HepG2 (cell line): ENCODE data around the gene CAVIN1. TPM values are rescaled to one million over a fixed set of nuclear protein-coding genes. Genes with fewer than 3 reads are reported as not detected.

ENCODE experiments used
- HOXA7 ChIP-seq: sonication (generic); formaldehyde crosslinking; IDR thresholded peaks from 2 replicates; pipeline ENCODE4 v1.8.1; 2022; ENCODE audit warnings: mild to moderate bottlenecking, missing genetic modification reagents, moderate library complexity
- KDM6A ChIP-seq: IDR thresholded peaks from 2 replicates; pipeline ENCODE4 v1.6.1; 2016; ENCODE audit warnings: low read depth
- MTA3 ChIP-seq: sonication (generic); formaldehyde crosslinking; IDR thresholded peaks from 2 replicates; pipeline ENCODE4 v1.4.0; 2020; ENCODE audit warnings: missing genetic modification reagents
- NCOR1 ChIP-seq: fragments of 200-600 bp; sonication (generic); IDR thresholded peaks from 2 replicates; pipeline ENCODE4 v1.7.0; 2017; ENCODE audit warnings: antibody characterized with exemption, low read length, borderline replicate concordance
- NFKB2 ChIP-seq: sonication (generic); formaldehyde crosslinking; IDR thresholded peaks from 2 replicates; pipeline ENCODE4 v1.4.0; 2020; ENCODE audit warnings: missing genetic modification reagents, borderline replicate concordance
- NFKBIZ ChIP-seq: IDR thresholded peaks from 2 replicates; pipeline ENCODE4 v1.6.1; 2018; ENCODE audit warnings: missing genetic modification reagents, missing compliant biosample characterization
- PAX8 ChIP-seq: sonication (generic); formaldehyde crosslinking; IDR thresholded peaks from 2 replicates; pipeline ENCODE4 v1.8.0; 2022; ENCODE audit warnings: mild to moderate bottlenecking, missing genetic modification reagents, borderline replicate concordance
- RARA ChIP-seq: IDR thresholded peaks from 2 replicates; pipeline ENCODE4 v1.6.1; 2016; ENCODE audit warnings: missing genetic modification reagents, missing compliant biosample characterization
- REL ChIP-seq: sonication (generic); formaldehyde crosslinking; conservative IDR thresholded peaks from 2 replicates; pipeline ENCODE4 v1.8.0; 2022; ENCODE audit warnings: mild to moderate bottlenecking, missing genetic modification reagents, moderate library complexity
- SP5 ChIP-seq: IDR thresholded peaks from 2 replicates; pipeline ENCODE4 v1.6.1; 2016; ENCODE audit warnings: low read depth, borderline replicate concordance
- TARDBP ChIP-seq: sonication (generic); formaldehyde crosslinking; IDR thresholded peaks from 2 replicates; pipeline ENCODE4 v1.8.0; 2022; ENCODE audit warnings: mild to moderate bottlenecking, missing genetic modification reagents
- ZBTB7B ChIP-seq: sonication (generic); formaldehyde crosslinking; IDR thresholded peaks from 2 replicates; pipeline ENCODE4 v1.4.0; 2020; ENCODE audit warnings: missing genetic modification reagents
- ZNF296 ChIP-seq: sonication (generic); formaldehyde crosslinking; conservative IDR thresholded peaks from 2 replicates; pipeline ENCODE4 v1.5.0; 2020; ENCODE audit warnings: mild to moderate bottlenecking, missing genetic modification reagents
- ZNF790 ChIP-seq: sonication (generic); formaldehyde crosslinking; IDR thresholded peaks from 2 replicates; pipeline ENCODE4 v1.8.0; 2022; ENCODE audit warnings: missing genetic modification reagents, mild to moderate bottlenecking, borderline replicate concordance
- polyA plus RNA-seq, 8 experiments: library from polyadenylated mRNA; depleted of rRNA in 3 of 8; stranded (reverse) in 7 of 8; unstranded in 1 of 8; fragments of >200 nt; fragmentation: Illumina TruSeq in 4 of 8; extraction: Trizol in 4 of 8; gene quantifications; 2 replicates each; pipeline versions ENCODE4 v1.2.1 to v1.2.3, GENCODE V29; 2011 to 2016; ENCODE audit warnings: low read depth in 4 of 8, missing spikeins in 1 of 8, mixed read lengths in 1 of 8; ENCODE audit not compliant: insufficient read depth in 1 of 8
- total RNA-seq, 5 experiments: library from RNA; depleted of rRNA; stranded (reverse); fragments of >200 nt; fragmentation: Illumina TruSeq; extraction: Trizol; gene quantifications; 2 replicates each; pipeline ENCODE4 v1.2.3, GENCODE V29; 2016; ENCODE audit warnings: low read depth in 1 of 5
- TF ChIP-seq, protein P1 (sequence below): sonication (generic); formaldehyde crosslinking; IDR thresholded peaks from 2 replicates; pipeline ENCODE4 v1.4.0; 2020; ENCODE audit warnings: missing genetic modification reagents, borderline replicate concordance
- TF ChIP-seq, protein P2 (sequence below): fragments of 450-650 bp; IDR thresholded peaks from 2 replicates; pipeline ENCODE4 v1.6.1; 2016
- TF ChIP-seq, protein P3 (sequence below): sonication (generic); formaldehyde crosslinking; IDR thresholded peaks from 2 replicates; pipeline ENCODE4 v1.9.0; 2021; ENCODE audit warnings: missing genetic modification reagents, borderline replicate concordance

The CAVIN1 gene
- total and polyA plus RNA-seq, 2 of the 13 experiments (the other 11 are each of a cell fraction or from before 2014, with no cell fraction given): 15.9 to 25.5 TPM

DNA sequence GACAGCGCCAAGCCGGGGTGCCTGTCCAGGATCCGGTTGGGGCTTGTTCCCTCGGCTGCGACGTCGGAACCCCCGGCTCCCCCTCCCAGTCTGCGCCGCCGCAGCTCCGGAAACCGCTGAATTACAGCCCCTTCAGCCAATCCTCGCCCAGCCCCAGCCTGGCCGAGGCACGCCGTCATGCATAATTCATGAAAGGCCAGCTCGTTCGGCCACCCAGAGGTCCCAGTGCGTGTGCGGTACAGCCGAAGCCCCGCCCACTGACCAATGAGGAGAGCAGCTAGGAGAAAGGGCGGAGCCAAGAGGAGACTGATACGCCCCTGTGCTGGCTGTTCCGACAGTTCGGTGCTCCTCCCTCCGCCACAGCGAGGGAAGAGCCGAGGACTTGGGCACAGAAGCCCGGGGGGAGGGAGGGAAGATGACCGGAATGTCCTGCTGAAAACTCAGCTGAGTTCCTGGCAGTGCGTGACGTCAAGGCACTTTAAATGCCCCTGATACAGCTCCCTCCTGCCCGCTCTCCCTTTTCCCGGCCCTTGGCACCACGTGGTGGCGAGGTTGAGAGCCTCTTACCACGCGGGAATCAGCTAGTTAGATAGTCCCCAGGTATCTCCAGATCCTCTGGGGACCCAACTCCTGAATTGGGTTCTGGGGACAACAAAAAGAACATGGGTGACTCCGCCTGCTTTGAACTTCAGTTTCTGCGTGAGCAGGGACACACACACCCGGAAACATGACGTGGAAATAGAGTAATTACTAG, 34.5 kb downstream of the CAVIN1 start, which contains the start of gene STAT3 (continued):
- TF ChIP-seq ZNF296 (CRISPR knock-in tag) (no peak), SP5 (CRISPR knock-in tag) (peak; percentile 79), NFKB2 (peak; percentile 98), TARDBP (CRISPR knock-in tag) (peak; percentile 100), NCOR1 (peak; percentile 73; the same call in 1 of the 2 replicates), KDM6A (CRISPR knock-in tag) (peak; percentile 84), MTA3 (CRISPR knock-in tag) (peak; percentile 33; the same call in 1 of the 2 replicates), ZNF790 (CRISPR knock-in tag) (0 out of 2 replicates have a peak, but pooled peaks have one; percentile 60), NFKBIZ (CRISPR knock-in tag) (peak; percentile 100), ZBTB7B (CRISPR knock-in tag) (peak; percentile 85; the same call in 1 of the 2 replicates), REL (CRISPR knock-in tag) (no peak; the same call in 1 of the 2 replicates), HOXA7 (CRISPR knock-in tag) (no peak), PAX8 (no peak), RARA (CRISPR knock-in tag) (peak; percentile 88)
- TF ChIP-seq, protein P1, sequence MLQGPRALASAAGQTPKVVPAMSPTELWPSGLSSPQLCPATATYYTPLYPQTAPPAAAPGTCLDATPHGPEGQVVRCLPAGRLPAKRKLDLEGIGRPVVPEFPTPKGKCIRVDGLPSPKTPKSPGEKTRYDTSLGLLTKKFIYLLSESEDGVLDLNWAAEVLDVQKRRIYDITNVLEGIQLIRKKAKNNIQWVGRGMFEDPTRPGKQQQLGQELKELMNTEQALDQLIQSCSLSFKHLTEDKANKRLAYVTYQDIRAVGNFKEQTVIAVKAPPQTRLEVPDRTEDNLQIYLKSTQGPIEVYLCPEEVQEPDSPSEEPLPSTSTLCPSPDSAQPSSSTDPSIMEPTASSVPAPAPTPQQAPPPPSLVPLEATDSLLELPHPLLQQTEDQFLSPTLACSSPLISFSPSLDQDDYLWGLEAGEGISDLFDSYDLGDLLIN (CRISPR knock-in tag): peak; percentile 80; the same call in 1 of the 2 replicates
- TF ChIP-seq, protein P2, sequence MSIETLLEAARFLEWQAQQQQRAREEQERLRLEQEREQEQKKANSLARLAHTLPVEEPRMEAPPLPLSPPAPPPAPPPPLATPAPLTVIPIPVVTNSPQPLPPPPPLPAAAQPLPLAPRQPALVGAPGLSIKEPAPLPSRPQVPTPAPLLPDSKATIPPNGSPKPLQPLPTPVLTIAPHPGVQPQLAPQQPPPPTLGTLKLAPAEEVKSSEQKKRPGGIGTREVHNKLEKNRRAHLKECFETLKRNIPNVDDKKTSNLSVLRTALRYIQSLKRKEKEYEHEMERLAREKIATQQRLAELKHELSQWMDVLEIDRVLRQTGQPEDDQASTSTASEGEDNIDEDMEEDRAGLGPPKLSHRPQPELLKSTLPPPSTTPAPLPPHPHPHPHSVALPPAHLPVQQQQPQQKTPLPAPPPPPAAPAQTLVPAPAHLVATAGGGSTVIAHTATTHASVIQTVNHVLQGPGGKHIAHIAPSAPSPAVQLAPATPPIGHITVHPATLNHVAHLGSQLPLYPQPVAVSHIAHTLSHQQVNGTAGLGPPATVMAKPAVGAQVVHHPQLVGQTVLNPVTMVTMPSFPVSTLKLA: peak; percentile 92
- TF ChIP-seq, protein P3, sequence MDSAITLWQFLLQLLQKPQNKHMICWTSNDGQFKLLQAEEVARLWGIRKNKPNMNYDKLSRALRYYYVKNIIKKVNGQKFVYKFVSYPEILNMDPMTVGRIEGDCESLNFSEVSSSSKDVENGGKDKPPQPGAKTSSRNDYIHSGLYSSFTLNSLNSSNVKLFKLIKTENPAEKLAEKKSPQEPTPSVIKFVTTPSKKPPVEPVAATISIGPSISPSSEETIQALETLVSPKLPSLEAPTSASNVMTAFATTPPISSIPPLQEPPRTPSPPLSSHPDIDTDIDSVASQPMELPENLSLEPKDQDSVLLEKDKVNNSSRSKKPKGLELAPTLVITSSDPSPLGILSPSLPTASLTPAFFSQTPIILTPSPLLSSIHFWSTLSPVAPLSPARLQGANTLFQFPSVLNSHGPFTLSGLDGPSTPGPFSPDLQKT (CRISPR knock-in tag): 0 out of 2 replicates have a peak, but pooled peaks have one; percentile 7
